Neural cell (in vitro differentiated cells): Measurements from ENCODE around the gene ANGPT4. TPM values are rescaled to one million over a fixed set of nuclear protein-coding genes. Genes with fewer than 3 reads are reported as not detected.

Source experiments
- H2AFZ ChIP-seq: fragments of 200-600, 300-800 bp; sonication (generic), shearing (Covaris generic); 2 replicates; pipeline ENCODE4 v1.6.0; 2014; ENCODE audit warnings: low read depth, mild to moderate bottlenecking, antibody characterized with exemption, low read length, moderate library complexity
- H3F3A ChIP-seq: fragments of 200-600 bp; shearing (Covaris generic); 2 replicates; pipeline ENCODE4 v1.6.1; 2016; ENCODE audit warnings: mild to moderate bottlenecking, moderate library complexity, mixed read lengths, antibody characterized with exemption, low read length; ENCODE audit not compliant: insufficient read depth, poor library complexity, severe bottlenecking
- H3K27ac ChIP-seq: fragments of 200-600, 300-800 bp; sonication (generic), shearing (Covaris generic); 2 replicates; pipeline ENCODE4 v1.5.1; 2014; ENCODE audit warnings: mild to moderate bottlenecking, low read length, moderate library complexity
- H3K27me3 ChIP-seq: fragments of 300-800, 200-600 bp; sonication (generic), shearing (Covaris generic); 2 replicates; pipeline ENCODE4 v1.6.0; 2014; ENCODE audit warnings: mild to moderate bottlenecking, low read depth, low read length, moderate library complexity; ENCODE audit not compliant: insufficient read depth
- H3K36me3 ChIP-seq: fragments of 300-800, 200-600 bp; sonication (generic), shearing (Covaris generic); 2 replicates; pipeline ENCODE4 v1.5.1; 2014; ENCODE audit warnings: mild to moderate bottlenecking, antibody characterized with exemption, low read length, moderate library complexity; ENCODE audit not compliant: insufficient read depth
- H3K4me2 ChIP-seq: fragments of 300-800, 200-600 bp; sonication (generic), shearing (Covaris generic); 2 replicates; pipeline ENCODE4 v1.6.0; 2014; ENCODE audit warnings: mild to moderate bottlenecking, low read length
- H3K4me3 ChIP-seq: fragments of 300-800, 200-600 bp; sonication (generic), shearing (Covaris generic); 2 replicates; pipeline ENCODE4 v1.5.1; 2014; ENCODE audit warnings: mild to moderate bottlenecking, low read length, moderate library complexity
- H3K79me2 ChIP-seq: fragments of 200-600 bp; shearing (Covaris generic); replicated peaks from 2 replicates; pipeline ENCODE4 v1.6.0; 2014; ENCODE audit warnings: mild to moderate bottlenecking, low read length, moderate library complexity; ENCODE audit not compliant: insufficient read depth
- H3K9ac ChIP-seq: fragments of 300-800, 200-600 bp; sonication (generic), shearing (Covaris generic); 2 replicates; pipeline ENCODE4 v1.6.1; 2016; ENCODE audit warnings: mild to moderate bottlenecking, low read length, mixed read lengths
- H3K9me2 ChIP-seq: fragments of 200-600 bp; shearing (Covaris generic); 2 replicates; pipeline ENCODE4 v1.6.1; 2016; ENCODE audit warnings: mild to moderate bottlenecking, low read length, mixed read lengths; ENCODE audit not compliant: insufficient read depth
- H3K9me3 ChIP-seq: fragments of 200-600, 300-800 bp; sonication (generic), shearing (Covaris generic); 2 replicates; pipeline ENCODE4 v1.6.1; 2016; ENCODE audit warnings: mild to moderate bottlenecking, mixed run types, low read length, moderate library complexity, mixed read lengths
- H4K20me1 ChIP-seq: fragments of 200-600 bp; shearing (Covaris generic); 2 replicates; pipeline ENCODE4 v1.6.1; 2016; ENCODE audit warnings: mild to moderate bottlenecking, mixed run types; ENCODE audit not compliant: insufficient read depth
- CTCF ChIP-seq: fragments of 450-650 bp; IDR thresholded peaks from 2 replicates; pipeline ENCODE4 v1.5.1; 2014; ENCODE audit warnings: antibody characterized with exemption, mild to moderate bottlenecking, moderate library complexity; ENCODE audit not compliant: poor library complexity, severe bottlenecking
- EP300 ChIP-seq: fragments of 450-650 bp; conservative IDR thresholded peaks from 2 replicates; pipeline ENCODE4 v1.6.1; 2014; ENCODE audit warnings: antibody characterized with exemption, mild to moderate bottlenecking, moderate library complexity; ENCODE audit not compliant: poor library complexity, severe bottlenecking
- EZH2 ChIP-seq: fragments of 200-600, 300-800 bp; shearing (Covaris generic), sonication (generic); IDR thresholded peaks from 2 replicates; pipeline ENCODE4 v1.6.1; 2014; ENCODE audit warnings: antibody characterized with exemption, low read length, borderline replicate concordance, mild to moderate bottlenecking; ENCODE audit not compliant: insufficient read depth, poor library complexity, severe bottlenecking
- MXI1 ChIP-seq: fragments of 450-650 bp; conservative IDR thresholded peaks from 2 replicates; pipeline ENCODE4 v1.6.1; 2014; ENCODE audit warnings: antibody characterized with exemption, mild to moderate bottlenecking; ENCODE audit not compliant: poor library complexity, severe bottlenecking
- POLR2AphosphoS5 ChIP-seq: IDR thresholded peaks from 2 replicates; pipeline ENCODE4 v1.6.1; 2012
- RAD21 ChIP-seq: fragments of 450-650 bp; conservative IDR thresholded peaks from 2 replicates; pipeline ENCODE4 v1.6.1; 2014; ENCODE audit warnings: antibody characterized with exemption, mild to moderate bottlenecking, moderate library complexity
- REST ChIP-seq: IDR thresholded peaks from 2 replicates; pipeline ENCODE4 v1.6.1; 2012; ENCODE audit warnings: borderline replicate concordance
- SMC3 ChIP-seq: fragments of 450-650 bp; conservative IDR thresholded peaks from 2 replicates; pipeline ENCODE4 v1.6.1; 2014; ENCODE audit warnings: antibody characterized with exemption, mild to moderate bottlenecking, moderate library complexity; ENCODE audit not compliant: poor library complexity
- TAF1 ChIP-seq: IDR thresholded peaks from 2 replicates; pipeline ENCODE4 v1.6.1; 2012; ENCODE audit warnings: low read depth
- polyA plus RNA-seq: library from polyadenylated mRNA; depleted of rRNA; stranded (reverse); fragments of >200 nt; gene quantifications from 2 replicates; pipeline ENCODE4 v1.2.3, GENCODE V29; 2014

Gene ANGPT4
- polyA plus RNA-seq, 1 donor from 2014 or later: not detected

DNA sequence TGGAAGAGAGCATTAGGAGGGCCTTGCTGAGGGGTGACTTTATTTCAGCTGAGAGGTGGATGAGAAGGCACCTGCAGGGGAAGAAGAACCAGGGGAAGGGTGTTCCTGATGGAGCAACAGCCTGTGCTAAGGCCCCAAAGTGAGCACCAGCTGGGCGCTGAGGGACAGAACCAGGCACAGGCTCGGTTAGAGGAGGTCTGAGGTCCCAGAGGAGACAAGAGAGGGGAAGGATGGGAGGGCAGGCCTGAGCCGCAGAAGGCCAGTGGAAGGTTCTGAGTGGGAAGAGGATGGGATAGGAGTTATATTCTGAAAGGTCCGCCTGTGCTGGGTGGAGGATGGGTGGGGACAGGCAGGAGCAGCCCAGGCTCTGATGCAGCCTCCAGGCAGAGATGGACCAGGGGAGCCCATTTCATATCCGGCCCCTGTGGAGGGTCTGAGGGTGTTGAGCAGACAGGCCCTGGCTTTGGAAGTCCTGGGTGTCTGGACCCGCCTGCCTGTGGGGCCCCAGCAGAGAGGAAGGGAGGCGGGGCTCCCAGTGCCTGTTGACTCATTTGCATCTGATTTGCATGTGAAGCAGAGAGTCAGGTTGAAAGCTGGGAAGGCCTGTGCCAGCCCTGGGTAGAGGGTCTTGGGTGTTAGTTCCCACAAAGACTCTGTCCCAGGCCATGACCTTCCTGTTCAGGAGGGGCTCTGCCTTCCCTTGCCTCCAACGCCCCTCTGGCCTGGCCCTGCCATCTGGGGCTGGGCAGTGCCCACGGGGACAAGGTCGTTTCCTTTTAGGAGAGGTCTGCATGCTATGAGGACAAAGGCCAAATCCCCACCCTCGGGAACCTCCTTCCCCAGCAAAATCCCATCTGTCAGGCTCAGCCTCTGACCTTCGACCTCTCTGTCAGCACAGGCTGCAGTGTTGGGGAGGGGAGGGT, 93.2 kb downstream of the ANGPT4 start:
- Histone ChIP-seq H3K9ac (no peak overlapping the region), H3K9me3 (no peaks in the 10 kb centered on the region), H3K4me2 (no peak overlapping the region), H3K27me3 (no peaks in the 10 kb centered on the region), H3K9me2 (no peaks in the 10 kb centered on the region), H4K20me1 (no peaks in the 10 kb centered on the region), H3K36me3 (no peaks in the 10 kb centered on the region), H2AFZ (no peak overlapping the region), H3K79me2 (no peaks in the 10 kb centered on the region), H3K27ac (no peak overlapping the region), H3F3A (no peaks in the 10 kb centered on the region), H3K4me3 (no peak overlapping the region)
- TF ChIP-seq REST (no peak), RAD21 (no peak), POLR2AphosphoS5 (no peak), EZH2 (no peak), MXI1 (no peak), EP300 (no peak), TAF1 (no peak), SMC3 (no peak), CTCF (no peak)

- H4K20me1 ChIP-seq: no peaks in the 10 kb centered on the region
- no peaks in the 10 kb centered on the region for H3K79me2 ChIP-seq
- H3K4me3 ChIP-seq: no peak overlapping the region
- H3K36me3 ChIP-seq: no peaks in the 10 kb centered on the region
- H3K9ac ChIP-seq: no peak overlapping the region
- TF ChIP-seq MXI1: no peak
- TF ChIP-seq EZH2: no peak
- no peak for TF ChIP-seq CTCF
- TF ChIP-seq EP300: no peak
- no peak for TF ChIP-seq TAF1
- no peak for TF ChIP-seq POLR2AphosphoS5
- TF ChIP-seq SMC3: no peak
- TF ChIP-seq REST: no peak
- TF ChIP-seq RAD21: no peak
- no peak overlapping the region for H3K27ac ChIP-seq
- no peaks in the 10 kb centered on the region for H3K9me3 ChIP-seq
- no peaks in the 10 kb centered on the region for H3K27me3 ChIP-seq
- H3F3A ChIP-seq: no peaks in the 10 kb centered on the region
- no peak overlapping the region for H2AFZ ChIP-seq
- H3K9me2 ChIP-seq: no peaks in the 10 kb centered on the region
- H3K4me2 ChIP-seq: no peak overlapping the region
These were observed 94.4 kb downstream of the ANGPT4 start for GRCh38 chr20:821731-822065.
